ENCODE data around the gene SLC13A3.

Gene SLC13A3

DNA sequence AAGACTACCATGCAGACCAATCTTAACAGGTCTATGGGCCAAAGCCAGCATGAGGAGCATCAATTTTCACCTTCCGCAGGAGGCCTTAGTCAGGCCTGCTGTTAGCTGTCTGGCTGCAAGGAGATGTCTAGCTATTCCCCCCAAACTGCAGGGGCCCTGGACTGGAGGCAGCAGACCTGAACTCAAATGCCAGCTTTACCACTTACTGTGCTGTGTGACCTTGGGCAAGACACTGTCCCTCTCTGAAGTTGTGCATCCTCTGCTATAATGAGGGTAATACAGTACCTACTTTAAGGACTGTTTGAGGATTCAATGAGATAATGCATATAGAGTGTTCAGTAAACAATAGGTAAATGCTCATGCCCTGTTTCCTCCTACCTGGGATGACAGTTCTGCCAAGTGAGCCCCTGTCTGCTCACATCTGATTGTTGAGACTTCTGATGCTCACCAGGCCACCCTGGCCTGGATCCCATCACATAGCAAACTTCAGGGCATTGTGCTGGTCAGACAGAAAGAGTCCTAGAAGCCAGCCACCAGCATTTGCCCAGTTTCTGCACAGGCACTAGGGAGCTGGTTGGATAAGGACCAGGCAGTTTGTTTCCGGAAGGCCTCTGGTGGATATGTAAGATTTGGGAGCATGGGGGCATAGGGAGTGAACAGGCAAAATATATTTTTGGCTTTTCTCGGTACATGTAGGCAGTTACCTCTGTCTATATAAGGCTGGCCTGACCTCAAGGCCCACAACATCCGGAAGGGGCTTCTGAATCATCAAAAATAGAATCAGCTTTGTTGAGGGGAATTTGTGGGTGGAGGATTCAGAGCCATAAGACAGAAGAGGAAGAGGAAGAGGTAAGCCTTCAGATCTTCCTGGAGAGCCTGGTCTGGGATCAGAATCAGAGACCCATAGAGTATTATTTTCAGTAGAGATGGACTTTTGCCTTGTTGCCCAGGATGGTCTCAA lies 98.5 kb downstream of the SLC13A3 start:
- no peak for DNase-seq

DNA sequence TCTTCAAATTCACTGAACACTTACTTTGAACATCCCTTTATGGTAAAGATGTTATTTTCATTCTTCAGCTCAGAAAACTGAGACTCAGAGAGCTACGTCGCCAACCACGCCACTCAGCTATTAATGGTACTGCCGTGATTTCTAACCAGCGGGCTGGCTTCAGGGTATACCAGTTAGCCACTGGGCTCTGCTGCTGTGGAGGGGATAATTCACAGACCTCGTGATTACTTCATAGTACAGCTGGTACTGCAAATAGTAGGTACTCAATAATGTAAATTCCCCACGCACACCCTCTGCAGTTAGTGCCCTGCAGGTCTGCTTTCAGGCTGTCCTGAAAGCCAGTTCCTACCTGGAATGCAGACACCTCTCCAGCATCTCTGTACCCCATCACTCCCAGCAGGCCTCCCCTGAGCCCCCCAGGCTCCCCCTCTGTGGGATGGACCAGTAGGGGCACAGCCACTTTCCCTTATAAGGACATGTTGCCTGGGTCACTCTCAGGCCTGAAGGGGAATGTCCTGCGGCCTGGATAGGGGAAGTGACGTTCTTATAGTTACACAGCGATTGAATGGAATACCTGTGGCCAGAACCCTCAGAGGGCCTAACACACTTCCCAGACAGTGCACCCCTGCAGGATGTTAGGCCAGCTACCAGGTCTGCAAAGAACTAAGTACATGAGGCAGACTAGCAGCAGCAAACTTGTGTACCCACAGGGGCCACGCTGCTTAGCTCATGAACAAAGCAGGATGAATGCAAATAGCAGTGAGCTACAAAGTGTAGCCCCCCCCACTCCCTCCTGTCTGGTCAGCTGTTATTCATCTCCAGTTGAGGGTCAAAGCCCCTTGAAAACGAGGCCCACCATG lies 99.5 kb downstream of the SLC13A3 start:
- no peak for DNase-seq

DNA sequence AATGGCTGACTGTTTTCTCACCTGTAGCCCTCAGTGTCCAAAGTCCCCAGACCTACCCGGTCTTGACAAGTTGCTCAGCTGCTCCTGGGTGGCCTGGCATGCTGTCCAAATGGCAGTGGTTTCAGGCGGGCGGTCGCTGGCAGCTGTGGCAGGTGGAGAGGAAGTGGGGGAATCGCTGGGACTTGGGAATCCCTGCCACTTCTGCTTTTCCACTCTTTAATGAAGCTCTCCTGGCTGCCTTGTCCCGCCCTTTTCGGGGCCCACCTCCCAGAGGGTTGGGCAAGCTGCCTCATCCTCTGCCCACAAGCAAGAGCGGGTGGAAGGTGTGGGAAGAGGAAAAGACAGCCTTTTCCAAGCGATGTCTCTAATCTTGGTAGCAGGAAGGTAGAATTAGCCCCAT lies 100.8 kb downstream of the SLC13A3 start, which contains the start of gene OCSTAMP:
TSS of gene OCSTAMP (minus strand) at position 194 of the 400 bp plus-strand sequence. CDS start at position 100, 94 bp downstream.
- peak in 1 of 2 experiments; percentile 45 for DNase-seq

DNA sequence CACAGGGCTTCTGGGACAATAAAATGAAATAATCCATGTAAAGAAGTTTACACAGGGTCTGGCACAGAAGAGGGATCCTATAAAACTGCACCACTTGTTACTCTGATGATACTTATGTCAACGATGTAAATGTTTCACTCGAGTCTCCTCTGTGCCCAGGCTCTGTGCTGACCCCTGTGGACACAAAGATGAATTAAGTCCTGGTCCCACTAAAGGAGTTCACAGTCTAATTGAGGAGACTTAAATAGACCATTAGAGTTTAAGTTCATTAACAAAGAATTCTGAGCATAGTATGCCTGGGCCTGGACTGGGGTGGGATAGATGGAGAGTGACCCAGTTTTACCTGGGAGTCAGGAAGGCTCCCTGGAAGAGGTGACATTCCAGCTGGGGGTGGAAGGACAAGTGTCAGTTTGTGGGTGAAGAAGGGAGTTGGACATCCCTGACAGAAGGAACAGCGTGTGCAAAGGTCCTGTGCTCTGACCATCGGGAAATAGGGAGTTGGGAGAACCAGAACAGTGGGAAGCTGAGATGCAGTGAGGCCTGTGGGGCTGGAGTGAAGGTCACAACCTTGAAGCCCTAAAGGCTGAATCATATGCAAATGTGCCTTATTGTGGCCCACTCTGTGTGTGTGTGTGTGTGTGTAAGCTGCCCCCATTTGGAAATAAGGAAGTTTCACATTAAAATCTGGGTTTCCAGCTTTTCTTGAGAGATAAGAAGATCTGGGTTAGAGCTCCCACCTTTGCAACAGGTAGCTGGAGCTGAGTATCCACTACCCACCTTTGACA lies 101.9 kb downstream of the SLC13A3 start:
- no peak for DNase-seq

DNA sequence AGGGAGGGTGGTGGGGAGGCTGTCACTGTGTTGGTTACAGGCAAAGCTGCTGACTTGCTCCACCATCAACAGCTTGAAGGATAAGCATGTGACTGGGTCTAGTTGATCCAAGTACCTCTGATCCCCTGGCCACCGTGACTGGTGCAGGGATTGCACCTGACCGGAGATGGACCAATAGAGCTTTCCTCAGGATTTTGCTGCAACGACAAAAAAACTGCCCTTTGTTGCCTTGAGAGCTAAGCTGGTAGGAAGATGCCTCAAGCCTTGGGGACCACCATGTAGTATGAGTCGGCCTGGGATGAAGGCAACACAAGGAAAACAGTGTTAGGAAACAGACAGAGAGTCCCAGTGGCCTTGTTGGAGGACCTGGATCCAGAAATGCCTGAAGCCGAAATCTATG lies 102.6 kb downstream of the SLC13A3 start:
- DNase-seq, result no peak

DNA sequence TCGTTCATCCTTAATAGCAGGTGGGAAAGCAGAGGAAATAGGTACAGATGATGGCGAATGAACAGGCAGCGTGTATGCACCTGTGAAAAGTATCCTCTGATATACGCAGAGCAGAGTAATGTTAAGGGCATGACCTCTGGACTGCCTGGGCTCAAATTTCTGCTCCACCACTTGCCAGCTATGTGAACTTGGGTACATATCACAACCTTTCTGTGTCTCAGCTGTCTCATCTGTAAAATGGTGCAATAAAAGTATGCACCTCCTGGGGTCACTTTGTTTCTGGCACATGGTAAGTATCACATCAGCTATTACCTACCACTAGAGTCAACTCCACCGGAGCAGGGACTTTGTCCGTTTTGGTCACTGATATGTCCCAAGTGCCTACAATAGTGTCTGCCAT lies 103.3 kb downstream of the SLC13A3 start:
- DNase-seq, result no peak

DNA sequence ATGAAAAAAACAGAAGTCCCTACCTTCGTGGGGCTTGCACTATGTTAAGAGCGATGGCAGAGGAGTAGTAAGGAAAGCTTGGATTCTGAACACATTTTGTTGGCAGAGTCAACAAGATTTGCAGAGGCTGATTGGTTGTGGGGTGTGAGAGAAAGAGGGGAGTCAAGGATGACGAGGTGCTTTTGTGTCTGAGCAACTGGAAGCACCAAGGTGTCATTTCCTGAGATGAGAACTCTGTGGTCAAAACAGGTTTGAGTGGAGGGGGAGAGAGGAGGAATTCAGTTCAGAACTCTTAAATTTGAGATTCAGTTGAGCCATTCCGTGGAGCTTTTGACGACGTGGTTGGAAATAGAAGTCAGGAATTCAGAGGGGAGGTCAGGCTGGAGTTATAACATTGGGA lies 104.3 kb downstream of the SLC13A3 start:
- no peak for DNase-seq

DNA sequence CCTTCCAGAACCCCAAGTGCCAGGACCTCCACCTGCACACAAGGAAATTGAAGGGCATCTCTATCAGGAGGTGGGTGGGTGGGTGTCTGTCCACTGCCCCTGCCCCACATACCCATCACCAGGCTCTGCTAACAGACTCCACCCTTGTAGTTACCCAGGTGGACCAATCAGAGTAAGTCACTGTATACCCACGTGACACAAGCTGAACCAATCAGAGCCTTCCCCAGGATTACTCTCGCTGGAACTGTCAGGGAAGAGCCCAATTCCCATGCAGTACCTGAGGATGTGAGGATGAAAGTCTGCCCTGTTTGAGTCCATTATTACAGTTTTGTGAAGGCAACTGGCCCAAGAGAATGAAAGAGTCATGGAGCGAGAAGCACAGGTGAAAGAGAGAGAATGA lies 105.0 kb downstream of the SLC13A3 start:
- DNase-seq, result no peak

DNA sequence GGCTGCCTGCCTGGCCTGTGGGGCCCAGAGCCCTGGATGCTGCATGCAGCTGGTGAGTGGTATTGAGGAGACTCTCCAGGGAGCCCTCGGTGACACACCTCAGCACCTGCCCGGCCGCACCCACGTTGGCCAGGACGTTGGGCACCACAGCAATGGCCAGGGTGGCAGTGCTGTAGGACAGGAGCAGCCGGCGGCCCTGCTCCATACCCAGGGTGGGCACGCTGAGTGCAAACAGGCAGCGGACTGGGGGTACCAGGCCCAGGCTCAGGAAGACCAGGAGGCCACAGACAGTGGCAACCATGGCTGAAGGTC lies 105.5 kb downstream of the SLC13A3 start:
- no peak for DNase-seq

DNA sequence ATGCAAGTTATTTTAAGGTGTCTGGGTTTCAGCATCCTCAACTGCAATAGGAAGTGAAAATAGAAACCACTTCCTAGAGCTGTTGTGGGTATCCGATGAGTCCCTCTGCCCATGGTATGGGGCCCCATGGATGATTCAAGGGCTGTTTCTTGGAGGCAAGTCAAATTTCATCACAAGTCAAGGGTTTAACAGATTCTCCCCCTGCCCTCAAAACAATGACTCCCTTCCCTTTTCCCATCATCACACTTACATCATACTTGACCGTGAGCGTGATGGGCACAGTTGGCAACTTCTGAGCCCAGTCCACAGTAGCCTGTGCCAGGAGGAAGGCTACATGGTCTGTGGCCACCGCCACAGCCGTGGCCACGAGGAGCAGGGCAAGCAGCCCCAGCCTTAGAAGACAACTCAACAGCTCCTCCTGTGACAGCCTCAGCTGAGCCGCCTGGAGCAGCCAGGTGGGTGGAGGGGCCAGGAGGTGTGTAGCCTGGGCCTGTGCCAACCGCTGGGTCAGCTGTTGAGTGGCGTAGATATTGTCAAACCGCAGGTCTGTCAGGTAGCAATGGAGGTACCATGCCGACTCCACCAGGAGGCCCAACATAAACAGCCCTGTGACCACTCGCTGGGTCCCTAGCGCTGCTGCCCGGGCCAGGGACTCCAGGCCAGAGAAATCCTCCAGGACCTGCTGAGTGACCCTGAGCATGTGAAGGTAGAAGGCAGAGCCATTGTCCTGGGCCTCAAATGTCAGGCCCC lies 106.0 kb downstream of the SLC13A3 start:
- no peak for DNase-seq

DNA sequence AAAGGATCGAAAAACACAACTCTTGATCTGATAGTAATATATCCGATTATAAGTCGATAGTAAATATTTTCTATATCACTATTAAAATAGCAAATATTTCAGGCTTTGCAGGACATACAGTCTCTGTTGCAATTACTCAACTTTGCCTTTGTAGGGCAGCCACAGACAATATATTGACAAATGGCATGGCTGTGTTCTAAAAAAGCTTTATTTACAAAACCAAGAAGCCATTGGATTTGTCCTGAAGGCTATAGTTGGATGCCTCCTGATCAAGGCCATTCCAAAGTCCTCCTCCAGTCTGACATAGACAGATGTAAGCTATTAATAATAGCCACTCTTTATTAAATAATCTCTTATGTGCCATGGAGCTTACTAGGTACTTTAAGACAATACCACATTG lies 106.7 kb downstream of the SLC13A3 start:
- DNase-seq, result no peak

DNA sequence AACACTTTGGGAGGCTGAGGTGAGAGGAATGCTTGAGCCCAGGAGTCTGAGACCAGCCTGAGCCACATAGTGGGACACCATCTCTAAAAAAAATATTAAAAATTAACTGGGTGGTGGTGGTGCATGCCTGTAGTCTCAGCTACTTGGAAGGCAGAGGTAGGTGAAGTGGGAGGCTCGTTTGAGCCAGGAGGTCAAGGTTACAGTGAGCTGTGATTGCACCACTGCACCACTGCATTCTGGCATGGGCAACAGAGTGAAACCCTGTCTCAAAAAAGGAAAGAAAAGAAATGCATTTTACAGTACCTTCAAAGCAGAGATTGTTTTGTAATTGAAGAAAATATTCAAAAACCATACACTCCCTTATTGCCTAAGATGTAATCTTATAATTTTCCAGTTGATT lies 107.3 kb downstream of the SLC13A3 start:
- no peak for DNase-seq

DNA sequence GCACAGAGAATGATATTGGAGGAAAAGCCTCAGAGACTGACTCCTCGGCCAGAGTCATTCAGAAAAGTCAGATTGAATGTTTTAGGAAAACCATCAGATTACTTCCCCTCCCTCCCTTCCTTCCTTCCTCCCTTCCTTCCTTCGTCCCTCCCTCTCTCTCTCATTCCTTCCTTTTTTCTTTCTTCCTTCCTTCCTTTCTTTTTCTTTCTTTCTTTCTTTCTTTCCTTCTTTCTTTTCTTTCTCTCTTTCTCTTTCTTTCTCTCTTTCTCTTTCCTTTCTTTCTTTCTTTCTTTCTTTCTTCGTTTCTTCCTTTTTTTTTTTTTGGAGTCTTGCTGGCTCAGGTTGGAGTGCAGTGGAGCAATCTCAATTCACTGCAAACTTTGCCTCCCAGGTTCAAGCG lies 108.2 kb downstream of the SLC13A3 start:
- DNase-seq, result no peak

DNA sequence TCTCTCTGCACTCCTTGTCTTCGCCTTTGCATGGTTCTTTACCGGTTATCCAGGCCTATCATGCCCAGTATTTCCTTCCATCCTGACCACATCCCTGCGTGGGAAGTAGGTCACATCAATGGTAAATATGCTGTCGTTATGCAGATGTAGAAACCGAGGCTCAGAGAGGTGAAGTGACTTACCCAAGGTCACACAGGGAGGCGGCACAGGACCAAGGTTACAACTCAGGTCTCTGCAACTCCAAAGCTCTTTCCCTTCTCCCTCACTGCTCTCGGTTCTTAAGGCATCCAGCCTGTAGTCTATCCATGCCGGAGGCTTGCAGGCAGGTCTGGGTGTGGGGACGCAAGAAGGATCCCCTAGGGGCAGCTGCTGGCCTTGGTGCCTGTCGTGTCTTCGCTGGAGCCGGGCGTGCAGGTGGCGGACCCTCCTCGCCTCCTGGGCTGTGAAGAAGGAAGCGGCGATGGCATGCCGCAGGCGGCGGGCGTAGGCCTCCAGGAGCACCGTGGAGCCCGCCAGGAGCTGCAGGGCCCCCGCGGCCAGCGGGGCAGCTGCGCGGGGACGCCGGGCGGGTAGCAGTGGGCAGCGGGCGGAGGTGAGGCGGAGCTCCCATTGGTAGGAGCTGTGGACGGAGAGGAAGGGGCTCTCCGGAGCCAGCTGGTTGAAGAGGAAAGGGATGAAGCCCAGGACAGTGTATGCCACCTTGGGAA lies 109.9 kb downstream of the SLC13A3 start:
- no peak for DNase-seq

DNA sequence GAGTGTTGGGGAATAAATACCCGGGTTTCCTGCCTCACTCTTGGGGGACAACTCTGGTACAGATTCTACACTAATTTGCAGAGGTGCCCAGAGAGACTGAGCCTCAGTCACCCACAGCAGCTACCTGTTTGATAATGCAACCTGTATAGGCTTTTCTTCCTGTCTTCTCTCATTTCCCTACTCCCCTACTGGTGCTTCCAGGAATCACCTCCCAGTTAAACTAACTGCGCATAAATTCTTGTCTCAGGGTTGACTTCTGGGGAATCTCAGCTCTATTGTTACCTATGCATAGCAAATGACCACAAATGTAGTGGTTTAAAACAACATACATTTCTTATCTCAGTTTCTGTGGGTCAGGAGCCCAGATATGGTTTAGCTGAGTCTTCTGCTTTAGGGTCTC lies 112.1 kb downstream of the SLC13A3 start:
- no peak for DNase-seq

DNA sequence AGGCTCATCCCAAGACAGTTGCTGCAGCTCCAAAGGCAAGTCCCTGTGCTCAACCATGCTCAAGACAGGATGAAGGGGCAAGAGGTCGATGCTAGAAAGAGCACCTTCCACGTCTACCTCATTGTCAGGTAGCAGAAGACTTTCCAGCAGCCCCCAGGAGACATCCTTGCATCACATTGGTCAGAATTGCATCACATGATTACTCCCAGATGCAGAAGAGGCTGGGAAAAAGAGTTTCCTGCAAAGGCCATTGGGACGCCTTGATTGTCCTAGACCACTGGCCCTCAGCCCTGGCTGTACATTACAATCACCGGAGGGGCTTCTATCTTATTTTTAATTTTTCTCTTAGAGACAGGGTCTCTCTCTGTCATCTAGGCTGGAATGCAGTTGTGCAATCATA lies 120.6 kb downstream of the SLC13A3 start:
- no peak for DNase-seq

DNA sequence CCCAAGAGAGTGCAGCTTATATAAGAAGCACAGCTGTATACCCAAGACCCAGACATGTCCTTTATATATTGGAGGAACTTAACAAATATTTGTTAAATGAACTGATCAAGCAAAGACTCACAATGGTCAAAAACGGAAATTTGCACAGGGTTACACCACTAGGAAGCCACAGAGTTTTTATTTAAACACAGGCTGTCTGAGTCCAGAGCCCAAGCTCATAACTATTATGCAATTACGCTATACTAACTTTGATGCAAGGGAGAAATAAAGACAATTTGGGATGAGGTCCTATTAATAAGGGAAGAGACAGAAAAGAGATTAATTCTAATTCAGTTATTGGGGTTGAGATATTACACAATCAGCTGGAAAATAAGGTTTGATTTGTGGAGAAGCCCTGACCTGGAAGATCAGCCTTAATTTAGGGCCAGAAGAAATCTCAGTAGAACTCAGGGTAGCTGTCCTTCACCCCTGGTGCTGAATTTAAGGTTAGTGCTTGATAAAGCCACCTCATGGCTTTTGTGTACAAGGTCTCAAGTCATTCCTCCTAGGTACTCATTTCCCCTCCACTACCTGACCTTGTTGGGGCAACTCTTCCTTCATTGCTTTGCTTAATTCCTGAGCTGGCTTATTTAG lies 127.4 kb downstream of the SLC13A3 start:
- DNase-seq, result no peak

DNA sequence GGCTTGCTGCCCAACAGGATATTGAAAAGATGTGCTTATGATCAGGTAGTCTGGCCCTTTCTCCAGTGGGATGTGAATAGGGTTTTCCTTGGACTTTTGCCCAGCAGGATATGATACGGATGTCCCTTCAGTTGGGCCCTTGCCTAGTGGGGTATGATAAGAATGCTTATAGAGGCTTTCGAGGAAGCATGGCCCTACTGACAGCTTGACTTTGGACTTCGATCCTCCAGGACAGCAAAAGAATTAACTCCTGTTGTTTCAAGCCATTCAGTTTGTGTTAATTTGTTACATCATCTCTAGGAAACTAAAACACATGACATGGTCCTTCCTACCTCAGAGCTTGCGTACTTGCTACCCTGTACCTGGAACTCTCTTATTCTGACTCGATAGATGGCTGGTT lies 128.2 kb downstream of the SLC13A3 start:
- DNase-seq, result no peak

DNA sequence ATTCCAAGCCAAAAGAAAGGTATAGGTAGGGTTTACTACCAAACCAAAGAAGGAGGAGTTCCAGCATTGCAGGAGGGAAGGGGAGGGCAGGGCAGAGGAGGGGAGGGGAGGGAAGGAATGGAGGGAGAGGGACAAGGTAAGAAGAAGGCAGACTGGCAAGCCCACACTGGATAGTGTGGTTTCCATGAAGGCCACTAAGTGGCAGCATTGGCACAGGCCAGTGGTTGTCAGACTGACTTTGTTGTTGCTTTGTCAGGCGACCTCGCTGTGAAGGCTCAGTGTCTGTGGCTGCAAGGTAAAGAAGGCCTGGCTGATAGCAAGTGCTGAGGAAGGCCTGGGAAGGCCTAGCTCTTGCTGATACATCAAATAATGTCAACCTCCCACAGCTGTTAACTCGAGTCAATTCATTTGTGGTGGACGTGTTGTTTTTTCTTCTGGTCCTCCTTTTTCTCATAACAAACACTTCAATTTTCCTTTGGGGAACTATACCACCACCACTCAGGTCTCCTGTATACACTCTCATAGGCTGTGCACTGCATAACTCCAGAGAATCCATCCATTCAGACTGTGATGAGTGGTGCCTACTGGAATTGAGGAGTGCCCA lies 130.2 kb downstream of the SLC13A3 start:
- peak; percentile 64 to 72 for DNase-seq

DNA sequence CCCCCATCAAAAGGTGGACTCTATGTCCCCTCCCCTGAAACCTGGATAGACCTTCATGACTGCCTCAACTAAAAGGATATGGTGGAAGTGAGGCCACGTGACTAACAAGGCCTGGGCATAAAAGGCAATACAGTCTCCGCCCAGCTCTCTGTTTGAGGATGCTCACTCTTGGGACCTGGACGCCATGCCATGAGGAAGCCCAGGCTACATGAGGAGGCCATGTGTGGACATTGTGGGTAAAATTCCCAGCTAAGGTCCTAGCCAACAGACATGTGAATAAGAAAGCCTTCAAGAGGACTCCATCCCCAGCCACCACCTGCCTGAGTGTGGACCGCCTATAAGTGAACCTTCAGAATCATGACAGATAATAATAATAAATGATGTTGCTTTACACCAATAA lies 130.7 kb downstream of the SLC13A3 start:
- DNase-seq, result no peak

Data from SHP77 (cell line).